Prostate gland (tissue), 2 donors: ENCODE data around the gene TBCC.
"Not testable (repeated sequence)": the region's sequence is repeated elsewhere in the genome, so short reads cannot be mapped to it uniquely, and the experiment has no call there.

ENCODE experiments used
- CTCF ChIP-seq, 4 experiments: fragments of 200-600 bp in 2 of 4; fragments of 450-650 bp in 2 of 4; sonication (generic) in 2 of 4; IDR thresholded peaks; 1 replicate in 3 of 4; 2 replicates in 1 of 4; pipeline ENCODE4 v1.5.1; 2016 to 2019; ENCODE audit warnings: antibody characterized with exemption in 4 of 4, mild to moderate bottlenecking in 2 of 4, moderate library complexity in 2 of 4
- POLR2A ChIP-seq: fragments of 450-650 bp; IDR thresholded peaks from one replicate; pipeline ENCODE4 v1.6.1; 2016; ENCODE audit warnings: antibody characterized with exemption, mild to moderate bottlenecking
- POLR2AphosphoS5 ChIP-seq: sonication (generic); formaldehyde crosslinking; IDR thresholded peaks from one replicate; pipeline ENCODE4 v1.6.1; 2017; ENCODE audit warnings: antibody characterized with exemption

GRCh38 chr6:42774821-42775487 lies 29.1 kb upstream of the TBCC start:
- TF ChIP-seq CTCF (IDR thresholded peaks at IDR 0.05); POLR2A; POLR2AphosphoS5: not testable (repeated sequence)
